ENCODE measurements around the gene DYRK3. TPM values are rescaled to one million over a fixed set of nuclear protein-coding genes. Genes with fewer than 3 reads are reported as not detected.
"Not testable (repeated sequence)": the region's sequence is repeated elsewhere in the genome, so short reads cannot be mapped to it uniquely, and the experiment has no call there.

Gene DYRK3
- total RNA-seq, 1 donor from 2014 or later: 14.8 TPM

- TF ChIP-seq, protein P1, sequence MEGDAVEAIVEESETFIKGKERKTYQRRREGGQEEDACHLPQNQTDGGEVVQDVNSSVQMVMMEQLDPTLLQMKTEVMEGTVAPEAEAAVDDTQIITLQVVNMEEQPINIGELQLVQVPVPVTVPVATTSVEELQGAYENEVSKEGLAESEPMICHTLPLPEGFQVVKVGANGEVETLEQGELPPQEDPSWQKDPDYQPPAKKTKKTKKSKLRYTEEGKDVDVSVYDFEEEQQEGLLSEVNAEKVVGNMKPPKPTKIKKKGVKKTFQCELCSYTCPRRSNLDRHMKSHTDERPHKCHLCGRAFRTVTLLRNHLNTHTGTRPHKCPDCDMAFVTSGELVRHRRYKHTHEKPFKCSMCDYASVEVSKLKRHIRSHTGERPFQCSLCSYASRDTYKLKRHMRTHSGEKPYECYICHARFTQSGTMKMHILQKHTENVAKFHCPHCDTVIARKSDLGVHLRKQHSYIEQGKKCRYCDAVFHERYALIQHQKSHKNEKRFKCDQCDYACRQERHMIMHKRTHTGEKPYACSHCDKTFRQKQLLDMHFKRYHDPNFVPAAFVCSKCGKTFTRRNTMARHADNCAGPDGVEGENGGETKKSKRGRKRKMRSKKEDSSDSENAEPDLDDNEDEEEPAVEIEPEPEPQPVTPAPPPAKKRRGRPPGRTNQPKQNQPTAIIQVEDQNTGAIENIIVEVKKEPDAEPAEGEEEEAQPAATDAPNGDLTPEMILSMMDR (IDR thresholded peaks at IDR 0.05; ENCODE audit: insufficient read depth, low read length, poor library complexity, severe bottlenecking): peak; percentile 74
- peak; percentile 54 for DNase-seq (ENCODE audit: low read depth)
- no peaks in the 10 kb centered on the region for H3K36me3 ChIP-seq (ENCODE audit: control insufficient read depth, insufficient read depth, low read length)
- no peaks in the 10 kb centered on the region for H3K27me3 ChIP-seq (ENCODE audit: control insufficient read depth, insufficient read depth, low read length)
- H3K4me3 ChIP-seq (ENCODE audit: low read depth, low read length): peak within 1 kb of the TSS; percentile 75
These were observed 23.0 kb upstream of the DYRK3 start, which contains the start of gene EIF2D for GRCh38 chr1:206612129-206612876. Gene EIF2D, minus strand, starts transcription at chr1:206612465. Its CDS starts 123 bp downstream, at chr1:206612342.

- H3K36me3 ChIP-seq (ENCODE audit: control insufficient read depth, insufficient read depth, low read length); DNase-seq (ENCODE audit: low read depth); H3K27me3 ChIP-seq (ENCODE audit: control insufficient read depth, insufficient read depth, low read length); H3K4me3 ChIP-seq (ENCODE audit: low read depth, low read length): not testable (repeated sequence)
These were observed 8.9 kb upstream of the DYRK3 start for GRCh38 chr1:206626396-206626795.

GRCh38 chr1:206628916-206629315 lies 6.4 kb upstream of the DYRK3 start:
- Histone ChIP-seq H3K4me3 (ENCODE audit: low read depth, low read length) (no peak overlapping the region), H3K27me3 (ENCODE audit: control insufficient read depth, insufficient read depth, low read length) (no peaks in the 10 kb centered on the region), H3K36me3 (ENCODE audit: control insufficient read depth, insufficient read depth, low read length) (no peaks in the 10 kb centered on the region)
- no peak for DNase-seq (ENCODE audit: low read depth)
- TF ChIP-seq, protein P1 (IDR thresholded peaks at IDR 0.05; ENCODE audit: insufficient read depth, low read length, poor library complexity, severe bottlenecking): no peak

DNA sequence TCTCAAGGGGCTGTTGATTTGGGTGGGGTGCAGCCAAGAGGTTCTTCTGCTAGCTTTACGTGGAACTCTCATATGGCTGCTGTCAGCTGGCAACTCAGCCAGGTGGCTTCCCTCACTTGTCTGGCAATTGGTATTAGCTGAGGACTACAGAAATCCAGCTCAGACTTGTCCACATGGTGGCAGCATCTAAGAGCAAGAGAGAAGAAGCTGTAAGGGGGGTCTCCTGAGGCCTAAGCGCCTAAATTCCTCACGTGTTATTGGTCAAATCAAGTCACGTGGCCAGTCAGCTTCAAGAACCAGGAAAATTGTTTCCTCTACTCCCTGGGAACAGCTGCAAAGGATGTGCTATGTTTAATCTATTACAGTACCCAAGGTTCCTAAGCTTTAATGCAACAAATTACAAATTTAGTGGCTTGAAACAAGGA lies 4.2 kb upstream of the DYRK3 start:
- TF ChIP-seq, protein P1 (IDR thresholded peaks at IDR 0.05; ENCODE audit: insufficient read depth, low read length, poor library complexity, severe bottlenecking): peak; percentile 62
- H3K4me3 ChIP-seq (ENCODE audit: low read depth, low read length): no peak overlapping the region
- no peaks in the 10 kb centered on the region for H3K36me3 ChIP-seq (ENCODE audit: control insufficient read depth, insufficient read depth, low read length)
- H3K27me3 ChIP-seq (ENCODE audit: control insufficient read depth, insufficient read depth, low read length): no peaks in the 10 kb centered on the region
- DNase-seq (ENCODE audit: low read depth): peak; percentile 56

DNA sequence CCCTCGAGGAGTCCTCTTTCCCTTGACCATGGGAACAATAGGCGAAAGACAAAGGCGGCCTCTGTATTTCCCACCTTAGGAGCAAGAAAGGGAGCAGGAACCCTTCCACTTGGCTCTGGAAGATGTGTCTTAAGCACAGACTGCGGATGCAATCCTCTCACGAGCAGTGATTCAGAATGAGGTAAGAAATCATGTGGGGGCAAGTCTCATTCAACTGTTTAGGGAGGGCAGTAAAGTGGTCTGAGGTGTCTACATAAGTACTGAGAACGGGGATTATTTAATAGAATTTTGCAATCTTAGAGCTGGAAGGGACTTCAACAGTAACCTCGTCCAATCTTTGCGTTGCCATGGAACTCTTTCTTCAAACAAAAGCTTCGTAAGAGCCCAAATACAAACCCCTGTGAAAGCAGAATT lies 1.6 kb upstream of the DYRK3 start:
- no peaks in the 10 kb centered on the region for H3K36me3 ChIP-seq (ENCODE audit: control insufficient read depth, insufficient read depth, low read length)
- peak; percentile 74 for DNase-seq (ENCODE audit: low read depth)
- no peak overlapping the region for H3K4me3 ChIP-seq (ENCODE audit: low read depth, low read length)
- TF ChIP-seq, protein P1 (IDR thresholded peaks at IDR 0.05; ENCODE audit: insufficient read depth, low read length, poor library complexity, severe bottlenecking): no peak
- H3K27me3 ChIP-seq (ENCODE audit: control insufficient read depth, insufficient read depth, low read length): no peaks in the 10 kb centered on the region

DNA sequence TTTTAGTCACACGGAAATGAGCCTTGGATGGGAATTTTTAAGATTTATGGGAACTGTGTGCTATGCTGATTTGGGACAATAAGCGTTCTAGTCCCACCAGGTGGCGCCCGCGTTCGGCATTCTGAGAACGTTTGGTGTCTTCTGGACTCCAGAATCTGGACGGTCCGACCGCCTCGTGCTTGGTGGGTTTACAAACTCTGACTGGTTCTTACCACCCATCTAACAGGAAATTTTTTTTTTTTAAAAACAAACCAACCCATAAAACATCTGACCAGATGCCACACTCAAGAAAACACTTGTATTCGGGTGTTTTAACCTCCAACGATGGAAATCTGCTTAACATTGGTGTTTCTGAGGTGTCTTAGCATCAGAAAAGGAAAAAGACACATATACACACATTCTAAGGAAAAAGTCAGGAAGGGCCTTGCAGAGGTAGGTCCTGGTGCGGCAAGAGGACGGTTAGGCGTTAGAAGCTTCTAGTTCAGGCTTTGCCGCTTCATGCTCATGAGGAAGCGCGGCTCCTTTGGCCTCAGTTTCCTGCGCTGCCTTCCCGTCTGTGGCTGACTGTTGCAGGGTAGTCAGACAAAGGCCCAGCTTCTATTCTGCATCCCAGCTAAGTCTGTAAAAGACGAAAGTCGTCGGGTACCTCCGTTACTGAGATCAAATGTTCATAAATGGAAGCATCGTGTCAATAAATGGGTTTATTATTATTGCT lies 814 bp upstream of the DYRK3 start:
- TF ChIP-seq, protein P1 (IDR thresholded peaks at IDR 0.05; ENCODE audit: insufficient read depth, low read length, poor library complexity, severe bottlenecking): peak; percentile 79
- H3K27me3 ChIP-seq (ENCODE audit: control insufficient read depth, insufficient read depth, low read length): no peaks in the 10 kb centered on the region
- DNase-seq (ENCODE audit: low read depth): peak; percentile 56

More for the DNA sequence above, 814 bp upstream of the DYRK3 start:
- H3K36me3 ChIP-seq (ENCODE audit: control insufficient read depth, insufficient read depth, low read length): no peaks in the 10 kb centered on the region
- peak overlapping the region; percentile 95 for H3K4me3 ChIP-seq (ENCODE audit: low read depth, low read length)
